Astrocyte of the hippocampus (primary cell): Measurements from ENCODE around the gene TMEM51.
"Not testable (repeated sequence)": the region's sequence is repeated elsewhere in the genome, so short reads cannot be mapped to it uniquely, and the experiment has no call there.

Source experiments
- DNase-seq: peaks from one replicate; pipeline ENCODE4 v3.0.0; 2011; ENCODE audit warnings: low read depth, low spot score

Gene TMEM51

GRCh38 chr1:15128077-15128476 is 25.5 kb upstream of the TMEM51 start:
- DNase-seq: no peak

- peak; percentile 86 for DNase-seq
These were observed 24.8 kb upstream of the TMEM51 start for GRCh38 chr1:15128520-15129313.

GRCh38 chr1:15129944-15130343 is 23.6 kb upstream of the TMEM51 start:
- no peak for DNase-seq

GRCh38 chr1:15130607-15131006 is 22.9 kb upstream of the TMEM51 start:
- DNase-seq: no peak

- no peak for DNase-seq
These were observed 20.6 kb upstream of the TMEM51 start for GRCh38 chr1:15132965-15133364.

GRCh38 chr1:15134285-15134684 is 19.3 kb upstream of the TMEM51 start:
- no peak for DNase-seq

- not testable (repeated sequence) for DNase-seq
These were observed 17.9 kb upstream of the TMEM51 start for GRCh38 chr1:15135604-15136003.

- DNase-seq: peak; percentile 14
These were observed 15.7 kb upstream of the TMEM51 start for GRCh38 chr1:15137809-15138208.

GRCh38 chr1:15139654-15140350 is 13.7 kb upstream of the TMEM51 start:
- DNase-seq: peak; percentile 79

- DNase-seq: peak; percentile 89
These were observed 11.5 kb upstream of the TMEM51 start for GRCh38 chr1:15141935-15142539.

- DNase-seq: no peak
These were observed 8.2 kb upstream of the TMEM51 start for GRCh38 chr1:15145327-15145726.

GRCh38 chr1:15146142-15146680 is 7.3 kb upstream of the TMEM51 start:
- no peak for DNase-seq

- no peak for DNase-seq
These were observed 6.6 kb upstream of the TMEM51 start for GRCh38 chr1:15146971-15147376.

- DNase-seq: no peak
These were observed 5.5 kb upstream of the TMEM51 start for GRCh38 chr1:15148004-15148403.

GRCh38 chr1:15148475-15148874 is 5.1 kb upstream of the TMEM51 start:
- no peak for DNase-seq

- no peak for DNase-seq
These were observed 4.6 kb upstream of the TMEM51 start for GRCh38 chr1:15148941-15149340.

GRCh38 chr1:15150376-15150775 is 3.2 kb upstream of the TMEM51 start:
- DNase-seq: no peak

GRCh38 chr1:15151377-15151806 is 2.2 kb upstream of the TMEM51 start:
- no peak for DNase-seq

- DNase-seq: no peak
These were observed 1.7 kb upstream of the TMEM51 start for GRCh38 chr1:15151871-15152270.

- DNase-seq: peak; percentile 93
These were observed 996 bp upstream of the TMEM51 start for GRCh38 chr1:15152318-15153183.

- DNase-seq: peak; percentile 80
These were observed 414 bp downstream of the TMEM51 start for GRCh38 chr1:15153842-15154479.
